CD4-positive, alpha-beta T cell treated with Interleukin-4 for 4 hours (primary cell): ENCODE measurements around the gene PLD5.
"Not testable (repeated sequence)": the region's sequence is repeated elsewhere in the genome, so short reads cannot be mapped to it uniquely, and the experiment has no call there.

Source experiments
- DNase-seq: peaks from one replicate; pipeline ENCODE4 v3.0.0-alpha.2; 2020

Gene PLD5

DNA sequence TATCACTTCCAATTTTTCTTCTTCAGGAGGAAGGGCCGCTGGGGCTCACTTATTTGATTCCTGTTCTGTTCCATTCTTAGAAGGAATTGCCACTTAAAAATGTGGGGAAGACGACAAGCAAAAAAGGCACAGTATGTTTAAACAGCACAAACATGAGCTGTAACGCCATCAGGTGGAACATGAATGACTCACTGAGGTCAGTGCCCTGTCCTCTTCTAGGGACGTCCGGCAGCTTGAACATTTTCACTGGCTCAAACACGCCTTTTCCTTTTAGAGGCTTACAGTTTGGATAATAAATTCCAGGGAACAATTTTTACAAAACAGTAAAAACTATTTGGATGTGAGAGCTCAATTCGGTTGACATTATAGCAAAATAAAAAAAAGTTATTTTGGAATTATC is 260.1 kb downstream of the PLD5 start:
- DNase-seq, result not testable (repeated sequence)

DNA sequence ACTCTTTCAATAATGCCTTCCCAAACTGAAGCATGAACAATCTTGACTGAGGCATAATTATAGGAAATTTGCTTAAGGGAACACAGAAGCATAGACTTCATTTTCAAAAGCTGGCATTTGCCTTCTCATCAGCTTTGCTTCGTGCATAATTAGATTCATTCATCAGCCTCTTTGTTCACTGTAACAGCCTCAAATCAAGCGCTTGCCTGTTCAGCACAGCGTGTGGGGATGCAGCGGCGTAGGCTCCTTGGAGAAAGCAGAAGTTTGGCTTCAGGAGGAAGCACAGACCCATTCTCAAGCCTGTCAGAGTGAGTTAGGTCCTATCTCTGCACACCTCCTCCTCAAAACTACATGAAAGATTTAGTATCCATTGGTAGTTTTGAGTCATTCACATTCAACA is 279.2 kb downstream of the PLD5 start:
- DNase-seq, result no peak

GRCh38 chr1:242243472-242243871 is 281.0 kb downstream of the PLD5 start:
- no peak for DNase-seq

GRCh38 chr1:242242983-242243382 is 281.5 kb downstream of the PLD5 start:
- DNase-seq, result no peak

DNA sequence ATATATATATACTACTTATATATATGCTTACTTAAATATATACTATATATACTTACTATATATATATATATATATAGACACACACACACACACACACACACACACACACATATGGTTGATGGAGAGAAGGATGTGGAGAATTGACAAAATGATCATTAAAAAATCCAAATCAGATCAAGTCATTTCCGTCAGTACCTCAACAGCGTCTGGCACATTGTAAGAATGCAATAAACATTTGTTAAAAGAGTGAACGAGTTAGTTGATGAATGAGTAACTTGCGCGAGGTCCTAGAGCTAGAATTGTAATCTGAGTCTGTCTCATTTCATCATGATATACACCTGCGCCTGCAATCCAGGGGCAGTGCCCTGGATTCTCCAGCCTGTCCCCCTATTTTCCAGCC is 282.6 kb downstream of the PLD5 start:
- no peak for DNase-seq

DNA sequence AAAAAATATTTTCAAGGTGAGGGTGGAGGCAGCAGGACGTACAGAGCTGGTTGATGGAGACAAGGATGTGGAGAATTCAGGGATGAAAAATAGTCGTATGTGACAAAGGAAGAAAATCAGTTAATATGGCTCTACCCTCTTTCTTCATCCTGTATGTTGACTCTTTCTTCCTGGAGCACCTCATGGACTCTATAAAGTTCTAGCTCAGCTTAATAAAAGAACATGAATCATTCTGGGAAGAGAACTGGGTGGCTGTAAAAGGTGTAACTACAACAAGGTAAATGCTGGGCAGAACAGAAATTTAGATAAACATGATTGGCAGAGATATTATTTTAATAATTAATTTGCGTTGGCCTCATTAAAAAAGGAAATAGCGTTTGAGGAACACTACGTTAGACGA is 283.8 kb downstream of the PLD5 start:
- no peak for DNase-seq

DNA sequence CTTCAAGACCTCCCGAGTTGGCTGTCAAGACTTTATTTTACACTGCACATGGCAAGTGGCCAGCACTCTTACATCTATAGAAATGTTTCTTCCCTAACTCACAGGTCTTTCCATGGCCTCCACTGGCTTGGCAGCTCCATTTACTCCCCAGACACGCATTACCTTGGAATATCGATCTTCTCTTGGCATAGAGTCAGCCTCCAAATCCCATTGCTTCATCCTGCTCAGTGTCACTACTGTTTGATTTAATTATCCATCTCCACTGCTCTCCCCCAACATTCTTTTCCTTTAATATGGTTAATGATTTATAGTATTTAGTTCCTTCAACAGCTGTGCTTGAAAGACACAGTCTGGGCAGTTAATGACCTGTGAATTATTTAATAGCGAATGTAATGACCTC is 284.4 kb downstream of the PLD5 start:
- DNase-seq, result no peak

GRCh38 chr1:242239398-242239797 is 285.1 kb downstream of the PLD5 start:
- DNase-seq, result no peak

GRCh38 chr1:242237051-242237450 is 287.4 kb downstream of the PLD5 start:
- DNase-seq, result no peak

DNA sequence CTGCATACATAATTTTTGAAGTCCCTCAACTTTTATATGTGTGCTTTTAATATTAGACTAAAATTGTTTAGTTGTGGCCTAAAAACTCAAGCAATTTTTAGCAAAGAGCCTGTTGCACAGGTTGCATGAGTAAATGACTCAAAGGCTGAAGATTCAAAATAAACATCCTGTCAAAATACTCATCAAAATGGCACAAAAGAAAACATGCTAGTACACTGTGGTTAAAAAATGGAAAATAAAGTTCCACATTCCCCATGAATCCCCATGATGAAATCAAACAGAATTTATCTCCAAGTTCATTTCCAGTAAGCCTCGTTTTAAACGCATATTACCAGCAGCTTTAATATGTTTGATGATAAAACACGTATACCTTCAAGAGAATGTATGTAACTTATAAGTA is 295.5 kb downstream of the PLD5 start:
- no peak for DNase-seq

- no peak for DNase-seq
Observed at GRCh38 chr1:242225767-242226573, 298.5 kb downstream of the PLD5 start.

DNA sequence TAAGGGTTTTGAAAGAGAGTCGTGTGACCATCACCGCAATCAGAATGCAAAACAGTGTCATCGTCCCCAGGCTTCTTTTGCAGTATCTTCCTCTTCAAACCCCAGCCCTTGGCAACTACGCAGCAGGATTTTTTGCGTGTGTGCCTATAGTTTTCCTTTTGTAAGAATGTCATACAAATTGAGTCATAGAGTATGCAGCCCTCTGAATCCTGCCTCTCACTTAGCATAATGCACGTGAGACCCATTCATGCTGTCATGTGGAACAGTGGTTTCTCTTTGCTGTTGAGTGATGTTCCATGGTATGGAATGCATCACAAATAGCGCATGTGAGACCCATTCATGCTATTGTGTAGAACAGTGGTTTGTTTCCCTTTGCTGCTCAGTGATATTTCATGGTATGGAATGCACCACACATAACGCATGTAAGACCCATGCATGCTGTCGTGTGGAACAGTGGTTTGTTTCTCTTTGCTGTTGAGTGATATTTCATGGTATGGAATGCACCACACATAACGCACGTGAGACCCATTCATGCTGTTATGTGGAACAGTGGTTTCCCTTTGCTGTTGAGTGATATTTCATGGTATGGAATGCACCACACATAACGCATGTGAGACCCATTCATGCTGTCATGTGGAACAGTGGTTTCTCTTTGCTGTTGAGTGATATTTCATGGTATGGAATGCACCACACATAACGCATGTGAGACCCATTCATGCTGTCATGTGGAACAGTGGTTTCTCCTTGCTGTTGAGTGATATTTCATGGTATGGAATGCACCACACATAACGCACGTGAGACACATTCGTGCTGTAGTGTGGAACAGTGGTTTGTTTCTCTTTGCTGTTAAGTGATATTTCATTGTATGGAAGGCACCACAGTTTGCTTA is 299.4 kb downstream of the PLD5 start:
- DNase-seq, result not testable (repeated sequence)

DNA sequence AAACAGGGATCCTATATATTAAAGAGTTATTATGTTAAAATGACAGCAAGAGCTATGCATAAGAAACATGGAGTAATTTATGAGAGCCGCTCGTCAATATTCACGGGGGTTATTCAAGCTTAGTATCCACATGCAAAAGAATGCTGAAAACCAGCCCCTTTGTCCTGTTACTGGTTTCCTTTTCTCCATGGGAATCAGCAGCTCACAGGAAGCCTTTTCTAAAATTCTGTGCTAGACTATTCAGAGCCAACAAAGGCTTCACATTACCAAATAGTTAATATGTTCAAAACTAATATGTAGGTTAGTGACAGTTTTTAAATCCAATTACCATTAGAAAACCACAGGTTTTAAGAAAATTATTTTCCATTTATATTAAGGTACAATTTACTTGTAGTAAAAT is 300.0 kb downstream of the PLD5 start:
- DNase-seq, result no peak

DNA sequence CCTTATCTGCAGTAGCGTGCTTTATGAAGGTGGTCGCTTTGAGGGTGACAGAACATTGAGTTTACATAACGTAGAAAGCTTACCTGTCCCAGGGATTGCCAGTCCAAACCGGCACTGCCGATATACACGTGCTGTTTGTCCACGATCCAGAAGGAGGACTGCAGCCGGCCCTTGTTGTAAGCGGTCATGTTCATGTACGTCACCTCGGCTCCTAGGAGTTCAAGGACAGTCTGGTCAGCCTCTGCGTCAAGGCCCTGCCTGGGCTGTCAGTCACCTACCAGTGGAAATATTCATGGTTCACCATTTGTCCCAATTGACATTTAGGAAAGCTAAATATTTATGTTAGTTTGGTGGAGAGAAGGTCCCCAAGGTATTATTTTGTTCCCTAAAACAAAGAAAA is 304.6 kb downstream of the PLD5 start:
- no peak for DNase-seq

GRCh38 chr1:242219298-242219901 is 305.1 kb downstream of the PLD5 start:
- no peak for DNase-seq

DNA sequence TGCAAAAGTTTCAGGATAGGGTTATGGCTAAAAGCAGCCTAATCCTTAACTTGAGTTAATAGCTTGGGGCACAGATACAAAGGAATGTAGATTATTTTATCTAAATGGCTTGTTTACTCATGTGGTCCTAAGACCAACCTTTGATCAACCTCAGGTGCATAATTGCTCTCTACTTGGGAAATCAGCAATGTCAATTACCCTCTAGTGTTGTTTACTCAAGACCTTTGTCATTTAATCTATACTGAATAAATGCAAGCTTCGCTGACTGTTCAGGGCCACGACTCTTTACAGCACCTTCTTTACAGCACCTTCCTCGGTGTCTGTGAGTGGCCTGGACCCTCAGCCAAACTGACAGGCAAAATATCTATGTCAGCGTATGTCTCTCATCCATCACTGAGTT is 308.1 kb downstream of the PLD5 start:
- no peak for DNase-seq

DNA sequence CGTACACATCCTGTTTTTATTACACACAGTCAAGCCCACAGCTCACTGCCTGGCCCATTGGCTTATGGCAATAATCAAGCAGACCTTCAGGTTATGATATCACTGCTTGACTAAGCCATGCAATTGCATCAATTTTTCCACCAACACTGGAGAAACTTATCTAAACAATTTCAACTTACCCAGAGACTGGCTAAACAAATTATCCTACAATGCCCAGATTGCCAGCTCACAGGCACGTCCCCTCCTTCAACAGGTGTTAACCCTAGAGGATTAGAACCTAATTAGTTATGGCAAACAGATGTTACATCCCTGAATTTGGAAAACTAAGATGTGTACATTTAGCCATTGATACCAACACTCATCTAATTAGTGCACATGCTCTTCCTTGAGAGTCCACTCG is 310.0 kb downstream of the PLD5 start:
- DNase-seq, result not testable (repeated sequence)

GRCh38 chr1:242212961-242213360 is 311.5 kb downstream of the PLD5 start:
- not testable (repeated sequence) for DNase-seq

DNA sequence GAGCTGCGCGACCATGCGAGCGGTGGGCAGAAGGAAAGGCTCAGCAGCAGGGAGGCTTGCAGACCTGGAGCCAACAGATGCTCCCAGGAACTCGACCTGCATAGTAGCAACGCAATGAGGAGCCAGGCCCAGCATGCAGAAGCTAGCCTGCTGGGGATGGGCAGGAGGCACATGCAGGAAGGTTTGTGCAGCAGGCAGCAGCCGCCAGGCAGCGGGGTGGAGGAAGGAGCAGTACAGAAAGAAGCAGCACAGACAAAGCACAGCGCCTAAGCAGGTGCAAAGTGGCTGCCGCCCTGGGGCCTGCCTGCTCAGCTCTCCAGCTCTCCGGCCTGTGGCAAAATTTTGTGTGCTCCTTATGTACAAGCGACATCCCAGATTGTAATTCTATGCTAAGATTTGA is 312.1 kb downstream of the PLD5 start:
- no peak for DNase-seq

GRCh38 chr1:242211254-242212022 is 313.1 kb downstream of the PLD5 start:
- no peak for DNase-seq

DNA sequence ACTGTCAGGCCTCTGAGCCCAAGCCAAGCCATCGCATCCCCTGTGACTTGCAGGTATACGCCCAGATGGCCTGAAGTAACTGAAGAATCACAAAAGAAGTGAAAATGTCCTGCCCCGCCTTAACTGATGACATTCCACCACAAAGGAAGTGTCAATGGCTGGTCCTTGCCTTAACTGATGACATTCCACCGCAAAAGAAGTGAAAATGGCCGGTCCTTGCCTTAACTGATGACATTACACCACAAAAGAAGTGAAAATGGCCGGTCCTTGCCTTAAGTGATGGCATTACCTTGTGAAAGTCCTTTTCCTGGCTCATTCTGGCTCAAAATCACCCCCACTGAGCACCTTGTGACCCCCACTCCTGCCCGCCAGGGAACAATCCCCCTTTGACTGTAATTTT is 314.2 kb downstream of the PLD5 start:
- DNase-seq, result not testable (repeated sequence)

GRCh38 chr1:242209063-242209462 is 315.4 kb downstream of the PLD5 start:
- no peak for DNase-seq

- no peak for DNase-seq
Observed at GRCh38 chr1:242208021-242208420, 316.5 kb downstream of the PLD5 start.
